ENCODE data around the gene GLI1.
"Not testable (repeated sequence)": the region's sequence is repeated elsewhere in the genome, so short reads cannot be mapped to it uniquely, and the experiment has no call there.

GLI1 gene

DNA sequence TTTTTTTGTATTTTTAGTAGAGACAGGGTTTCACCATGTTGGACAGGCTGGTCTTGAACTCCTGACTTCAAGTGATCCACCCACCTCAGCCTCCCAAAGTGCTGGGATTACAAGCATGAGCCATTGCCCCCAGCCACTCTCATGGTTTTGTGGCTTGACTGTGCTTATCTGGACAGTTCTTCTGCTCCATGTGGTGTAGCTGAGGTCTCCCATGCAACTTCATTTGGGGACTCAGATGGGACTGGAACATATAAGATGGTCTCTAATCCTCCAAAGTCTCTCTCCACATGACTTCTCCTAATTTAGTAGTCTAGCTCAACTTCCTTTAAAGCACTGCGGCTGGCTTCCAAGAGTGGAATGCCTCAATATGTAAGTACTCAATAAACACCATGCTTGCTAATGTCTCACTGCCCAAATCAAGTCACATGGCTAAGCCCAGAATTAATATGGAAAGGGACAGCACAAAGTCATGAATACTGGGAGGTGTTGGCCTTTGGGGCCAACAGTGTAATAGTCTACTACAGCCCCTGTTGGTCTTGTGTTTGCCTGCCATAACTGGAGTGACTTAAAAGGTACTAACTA, 17.6 kb upstream of the GLI1 start:
- no peak for DNase-seq

DNA sequence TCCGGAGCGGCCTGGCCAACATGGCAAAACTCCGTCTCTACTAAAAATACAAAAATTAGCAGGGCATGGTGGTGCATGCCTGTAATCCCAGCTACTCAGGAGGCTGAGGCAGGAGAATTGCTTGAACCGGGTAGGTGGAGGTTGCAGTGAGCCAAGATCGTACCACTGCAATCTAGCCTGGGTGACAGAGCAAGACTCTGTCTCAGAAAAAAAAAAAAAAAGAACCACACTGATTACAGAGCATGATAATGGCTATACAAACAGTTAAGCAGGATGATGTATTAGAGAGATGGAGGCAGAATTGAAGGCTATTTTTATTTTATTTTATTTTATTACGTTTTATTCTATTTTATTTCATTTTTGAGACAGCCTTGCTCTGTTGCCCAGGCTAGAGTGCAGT, 15.2 kb upstream of the GLI1 start:
- DNase-seq = not testable (repeated sequence)

DNA sequence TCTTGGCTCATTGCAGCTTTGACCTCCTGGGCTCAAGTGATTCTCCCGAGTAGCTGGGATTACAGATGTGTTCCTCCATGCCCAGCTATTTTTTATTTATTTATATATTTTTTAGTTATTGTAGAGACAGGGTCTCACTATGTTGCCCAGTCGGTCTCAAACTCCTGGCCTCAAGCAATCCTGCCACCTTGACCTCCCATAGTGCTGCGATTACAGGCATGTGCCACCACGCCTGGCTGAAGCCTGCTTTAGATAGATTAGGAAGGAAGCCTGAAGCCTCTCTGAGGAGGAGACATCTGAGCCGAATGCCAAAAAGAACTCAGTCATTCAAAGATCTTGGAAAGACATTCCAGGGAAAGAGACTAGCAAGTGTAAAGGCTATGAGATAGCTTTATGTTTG, 14.8 kb upstream of the GLI1 start:
- DNase-seq = no peak

DNA sequence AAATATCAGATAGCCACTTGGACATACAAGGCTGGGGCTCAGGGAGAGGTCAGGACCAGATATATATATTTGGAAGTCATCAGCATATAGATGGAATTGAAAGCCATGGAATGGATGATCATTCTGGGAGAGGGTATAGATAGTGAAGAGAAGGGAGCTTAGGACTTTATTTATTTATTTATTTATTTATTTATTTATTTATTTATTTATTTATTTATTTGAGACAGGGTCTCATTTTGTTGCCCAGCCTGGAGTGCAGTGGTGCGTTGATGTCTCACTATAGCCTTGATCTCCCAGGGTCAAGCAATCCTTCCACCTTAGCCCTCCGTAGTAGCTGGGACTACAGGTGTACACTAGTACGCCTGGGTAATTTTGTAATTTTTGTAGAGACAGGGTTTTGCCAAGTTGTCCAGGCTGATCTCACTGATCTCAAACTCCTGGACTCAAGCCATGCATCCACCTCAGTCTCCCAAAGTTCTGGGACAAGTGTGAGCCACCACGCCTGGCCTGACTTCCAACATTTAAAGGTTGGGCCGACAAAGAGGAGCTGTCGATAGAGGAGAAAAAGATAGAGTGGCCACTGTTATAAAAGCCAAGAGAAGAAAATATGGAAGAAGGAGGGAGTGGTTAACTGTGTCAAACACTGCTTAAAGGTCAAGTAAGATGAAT, 13.2 kb upstream of the GLI1 start:
- DNase-seq = no peak

GRCh38 chr12:57448669-57449068, 10.9 kb upstream of the GLI1 start:
- DNase-seq = no peak

DNA sequence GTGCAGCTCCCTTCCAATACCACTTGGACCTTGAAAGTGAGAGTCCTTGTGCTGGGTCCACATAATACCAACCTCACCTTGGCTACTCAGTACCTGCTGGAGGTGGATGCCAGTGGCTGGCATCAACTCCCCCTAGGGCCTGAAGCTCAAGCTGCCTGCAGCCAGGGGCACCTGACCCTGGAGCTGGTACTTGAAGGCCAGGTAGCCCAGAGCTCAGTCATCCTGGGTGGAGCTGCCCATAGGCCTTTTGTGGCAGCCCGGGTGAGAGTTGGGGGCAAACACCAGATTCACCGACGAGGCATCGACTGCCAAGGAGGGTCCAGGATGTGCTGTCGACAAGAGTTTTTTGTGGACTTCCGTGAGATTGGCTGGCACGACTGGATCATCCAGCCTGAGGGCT, 10.2 kb upstream of the GLI1 start:
- DNase-seq = no peak

GRCh38 chr12:57450057-57450456, 9.5 kb upstream of the GLI1 start:
- DNase-seq = no peak

DNA sequence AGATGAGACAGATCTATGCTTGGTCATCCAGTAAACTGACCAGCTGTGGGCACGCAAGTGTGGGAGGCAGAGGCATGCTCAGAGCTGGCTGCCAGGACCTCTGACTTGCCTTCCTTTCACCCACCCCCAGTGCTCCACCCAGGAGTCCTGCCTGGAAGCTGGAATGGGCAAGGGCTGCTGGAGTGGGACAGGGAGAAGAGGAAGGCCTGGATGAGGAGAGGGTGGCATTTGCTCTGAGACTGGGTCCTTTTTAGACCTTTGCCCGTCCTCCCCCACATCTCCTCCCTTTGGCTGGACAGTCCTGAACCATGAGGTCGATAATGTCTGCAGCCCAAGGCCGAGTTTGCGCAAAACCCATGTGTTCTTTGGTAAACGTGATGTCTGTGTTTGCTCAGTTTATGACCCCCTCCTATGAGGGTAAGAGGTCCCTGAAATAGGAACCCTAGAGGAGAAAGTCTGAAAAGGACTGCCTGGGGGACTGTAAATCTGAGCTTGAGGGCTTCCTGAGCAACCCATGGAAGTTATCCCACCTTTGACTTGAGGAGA, 8.3 kb upstream of the GLI1 start:
- no peak for DNase-seq

DNA sequence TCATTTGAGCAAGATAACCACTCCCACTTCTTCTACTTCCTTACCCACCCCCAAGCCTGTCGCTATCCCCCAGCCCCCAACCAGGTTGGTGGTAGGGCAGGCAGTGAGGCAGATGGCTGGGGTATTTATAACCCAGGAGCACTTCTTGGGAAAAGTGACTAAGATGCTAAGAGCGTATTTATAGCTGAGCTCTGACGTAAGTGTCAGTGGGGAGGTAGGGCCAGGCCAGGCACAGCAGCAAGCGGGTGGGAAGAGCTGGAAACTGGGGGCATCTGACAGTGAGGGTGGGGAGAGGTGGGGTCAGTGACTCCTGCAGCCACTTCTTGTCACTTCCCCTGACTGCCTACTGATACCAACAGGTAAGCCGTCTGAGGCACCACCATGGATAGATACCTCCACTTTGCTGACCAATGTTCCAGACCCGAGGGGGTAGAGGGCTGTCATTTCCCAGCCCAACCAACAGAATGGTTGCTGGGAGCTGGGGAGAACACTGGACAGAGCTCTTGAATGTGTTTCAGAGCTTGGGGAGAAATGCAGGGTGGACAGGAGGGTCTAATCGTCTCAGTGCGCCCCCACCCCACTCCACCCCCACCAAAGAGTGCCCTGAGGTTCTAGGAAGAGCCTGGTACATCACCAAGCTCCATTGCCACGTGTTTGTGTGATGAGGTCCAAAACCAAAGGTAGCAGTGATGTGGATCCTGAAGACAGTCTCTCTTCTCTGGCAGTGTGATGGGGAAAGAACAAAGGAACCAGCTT, 7.2 kb upstream of the GLI1 start:
- DNase-seq = no peak

- peak; percentile 40 for DNase-seq
Measured at GRCh38 chr12:57452937-57453509, 6.6 kb upstream of the GLI1 start.

GRCh38 chr12:57454213-57454565, 5.4 kb upstream of the GLI1 start:
- DNase-seq = no peak

DNA sequence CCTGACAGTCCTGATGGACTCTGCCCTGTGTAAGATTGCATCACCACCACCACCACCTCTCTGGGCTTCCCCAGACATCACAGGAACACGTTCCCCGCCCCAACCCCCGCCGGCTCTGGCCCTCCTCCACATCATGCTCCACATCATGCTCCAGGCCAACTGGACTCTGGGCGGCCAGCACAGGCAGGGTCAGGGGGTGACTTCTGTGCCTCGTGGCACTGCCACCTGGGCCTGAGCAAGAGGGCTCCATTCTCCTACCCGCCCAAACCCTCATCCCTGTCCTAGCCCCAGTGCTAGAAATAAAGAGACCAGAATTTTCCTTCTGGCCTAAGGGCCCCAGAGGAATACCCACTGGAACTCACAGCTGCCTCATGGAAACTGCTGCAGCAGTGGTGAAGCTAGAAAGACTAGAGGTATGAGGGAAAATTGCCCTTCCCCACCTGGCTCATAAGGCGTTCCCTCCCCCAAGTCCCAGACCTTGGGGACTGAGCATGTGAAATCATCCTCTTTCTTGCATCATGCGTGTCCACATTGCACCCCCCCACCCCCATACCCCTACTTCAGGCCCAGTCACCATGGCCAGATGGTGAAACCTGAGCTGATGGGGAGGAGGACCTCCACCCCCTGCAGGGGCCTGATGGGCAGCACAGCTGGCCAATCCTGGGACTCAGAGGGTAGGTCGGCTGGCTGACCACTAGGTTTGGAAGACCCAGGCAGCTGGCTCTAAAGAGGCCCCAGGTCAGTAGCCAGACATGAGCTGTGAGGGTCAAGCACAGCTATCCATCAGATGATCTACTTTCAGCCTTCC, 4.8 kb upstream of the GLI1 start, which contains the start of gene INHBE:
Gene INHBE (plus strand): TSS at position 742 of the 808 bp plus-strand sequence. CDS start 230 bp downstream, outside the sequence.
- DNase-seq = no peak

DNA sequence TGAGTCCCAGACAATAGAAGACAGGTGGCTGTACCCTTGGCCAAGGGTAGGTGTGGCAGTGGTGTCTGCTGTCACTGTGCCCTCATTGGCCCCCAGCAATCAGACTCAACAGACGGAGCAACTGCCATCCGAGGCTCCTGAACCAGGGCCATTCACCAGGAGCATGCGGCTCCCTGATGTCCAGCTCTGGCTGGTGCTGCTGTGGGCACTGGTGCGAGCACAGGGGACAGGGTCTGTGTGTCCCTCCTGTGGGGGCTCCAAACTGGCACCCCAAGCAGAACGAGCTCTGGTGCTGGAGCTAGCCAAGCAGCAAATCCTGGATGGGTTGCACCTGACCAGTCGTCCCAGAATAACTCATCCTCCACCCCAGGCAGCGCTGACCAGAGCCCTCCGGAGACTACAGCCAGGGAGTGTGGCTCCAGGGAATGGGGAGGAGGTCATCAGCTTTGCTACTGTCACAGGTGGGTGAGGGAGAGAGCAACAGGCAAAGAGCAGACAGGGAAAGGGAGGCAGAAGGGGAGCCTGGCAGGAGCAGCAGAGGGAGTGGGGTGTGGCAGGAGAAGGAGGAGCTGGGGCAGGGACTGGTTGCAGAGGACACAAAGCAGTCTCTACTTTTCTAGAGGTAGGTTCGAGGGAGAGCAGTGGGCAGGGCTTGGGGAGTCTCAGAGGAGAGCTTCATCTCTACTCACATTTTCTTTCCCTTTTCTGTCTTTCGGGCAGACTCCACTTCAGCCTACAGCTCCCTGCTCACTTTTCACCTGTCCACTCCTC, 4.0 kb upstream of the GLI1 start:
- no peak for DNase-seq

- DNase-seq = peak; percentile 52
Measured at GRCh38 chr12:57456145-57456700, 3.4 kb upstream of the GLI1 start.

GRCh38 chr12:57456737-57457490, 2.7 kb upstream of the GLI1 start:
- no peak for DNase-seq

- no peak for DNase-seq
Measured at GRCh38 chr12:57458665-57459054, 925 bp upstream of the GLI1 start.

DNA sequence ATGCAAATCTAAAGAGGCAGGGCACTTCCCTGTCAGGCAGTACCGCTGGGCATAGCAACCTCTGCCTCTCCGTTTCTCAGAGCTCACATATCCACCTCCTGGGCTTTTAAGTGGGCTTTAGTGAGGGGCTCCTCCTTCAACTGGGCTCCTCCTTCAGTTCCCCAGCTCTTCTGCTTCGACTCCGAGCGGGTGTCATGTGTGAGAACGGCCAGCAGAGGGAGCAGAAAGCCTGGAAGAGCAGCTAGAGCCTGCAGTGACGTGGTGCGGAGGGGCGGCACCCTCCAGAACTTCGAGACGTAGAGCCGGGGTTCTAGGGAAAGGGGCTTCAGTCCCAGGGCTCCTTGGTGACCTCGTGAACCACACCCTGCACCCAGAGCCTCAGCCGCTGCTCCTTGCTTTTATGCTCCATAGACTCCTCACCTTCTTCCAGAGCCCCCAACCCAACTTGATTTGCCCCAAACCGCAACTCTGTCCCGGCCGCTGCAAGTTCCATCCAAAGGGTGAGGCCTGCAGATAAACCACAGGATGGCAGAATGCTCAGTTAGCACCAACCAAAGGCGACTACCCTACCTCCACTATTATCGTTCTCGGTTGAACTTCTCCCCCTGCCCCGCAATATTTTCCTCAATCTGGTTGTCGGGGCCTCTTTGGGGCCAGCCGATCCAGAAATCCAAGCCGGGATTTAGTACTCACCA, 383 bp upstream of the GLI1 start:
- DNase-seq = peak; percentile 94

DNA sequence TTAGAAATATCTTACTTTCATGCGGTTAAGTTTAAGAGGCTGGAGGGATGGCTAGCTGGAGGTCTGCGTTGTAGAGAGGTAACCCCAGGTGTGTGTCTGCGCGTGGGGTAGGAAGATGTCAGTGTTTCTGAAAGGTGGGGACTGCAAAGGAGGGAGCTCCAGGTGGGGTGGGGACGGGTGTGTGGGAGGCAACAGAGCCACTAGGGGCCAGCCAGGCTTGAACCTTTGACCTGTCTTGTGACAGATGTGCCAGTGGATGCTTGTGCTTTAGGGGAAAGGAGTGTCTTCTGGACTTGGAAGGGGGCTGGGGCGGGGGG, 841 bp downstream of the GLI1 start:
- DNase-seq = no peak

DNA sequence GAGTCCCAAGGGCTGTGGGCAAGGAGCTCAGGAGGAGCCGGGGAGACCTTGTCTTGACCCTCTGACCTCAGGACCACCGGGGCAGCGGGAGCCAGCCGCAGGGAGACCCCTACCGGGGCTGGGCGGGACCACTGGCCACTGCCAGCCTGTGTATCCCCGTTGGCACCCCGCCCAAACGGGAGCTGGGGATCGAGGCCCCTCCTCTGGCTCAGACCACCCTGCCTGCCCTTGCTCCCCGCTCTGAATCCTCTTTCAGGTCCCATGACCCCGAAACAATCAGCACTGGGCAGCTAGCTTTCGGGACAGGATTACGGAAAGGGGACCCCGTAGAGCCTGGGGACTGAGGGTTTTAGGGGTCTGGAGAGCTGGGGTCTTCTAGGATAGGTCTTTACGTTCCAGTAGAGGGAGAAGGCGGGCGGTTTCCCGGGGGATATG, 1.3 kb downstream of the GLI1 start:
- no peak for DNase-seq

- peak; percentile 63 for DNase-seq
Measured at GRCh38 chr12:57461276-57461916, 1.8 kb downstream of the GLI1 start.

Measured in CD4-positive, alpha-beta T cell treated with Interferon gamma for 1 hour (primary cell).